H1 (cell line): ENCODE data around the gene PHLPP1. TPM values are rescaled to one million over a fixed set of nuclear protein-coding genes. Genes with fewer than 3 reads are reported as not detected.

Source experiments
- CTCF ChIA-PET: fragments of 300-600 bp; sonication (Branson Sonifier 250); formaldehyde crosslinking; loops from one replicate; lab custom pipeline; 2021; ENCODE audit not compliant: partially characterized antibody; lab: Charles Lee
- POLR2A ChIA-PET: fragments of 300-600 bp; sonication (Branson Sonifier 250); formaldehyde crosslinking; loops from one replicate; lab custom pipeline; 2021; ENCODE audit warnings: inconsistent platforms; ENCODE audit not compliant: partially characterized antibody; lab: Charles Lee
- DNase-seq, 2 experiments: peaks; one replicate each; pipeline versions ENCODE4 v3.0.0 to v3.0.0-alpha.2; 2010 to 2022; ENCODE audit warnings: low spot score in 2 of 2, low read depth in 1 of 2, mixed read lengths in 1 of 2
- FAIRE-seq: peaks from 2 replicates; lab custom pipeline; 2011; peaks lifted over from hg19 to GRCh38; lab: Jason Lieb, UNC
- H2AFZ ChIP-seq: 2 replicates; pipeline ENCODE4 v1.8.1; 2012; ENCODE audit warnings: low read length, inconsistent platforms
- H2AK5ac ChIP-seq: 2 replicates; pipeline ENCODE4 v1.6.1; 2013; ENCODE audit warnings: low read depth, low read length
- H2BK120ac ChIP-seq: replicated peaks from 2 replicates; pipeline ENCODE3; 2013; ENCODE audit warnings: low read depth, low read length, inconsistent platforms
- H2BK12ac ChIP-seq: 2 replicates; pipeline ENCODE4 v1.6.1; 2013; ENCODE audit warnings: low read depth, low read length
- H2BK15ac ChIP-seq: 2 replicates; pipeline ENCODE4 v1.6.1; 2013; ENCODE audit warnings: low read length
- H2BK20ac ChIP-seq: 2 replicates; pipeline ENCODE4 v1.6.1; 2013; ENCODE audit warnings: low read length
- H2BK5ac ChIP-seq: 2 replicates; pipeline ENCODE4 v1.6.1; 2013; ENCODE audit warnings: low read depth, low read length
- H3K14ac ChIP-seq: 2 replicates; pipeline ENCODE4 v1.6.1; 2013; ENCODE audit warnings: inconsistent platforms; ENCODE audit not compliant: insufficient read length
- H3K18ac ChIP-seq: 2 replicates; pipeline ENCODE4 v1.6.1; 2013; ENCODE audit warnings: low read length; ENCODE audit errors: extremely low read depth
- H3K23ac ChIP-seq: 2 replicates; pipeline ENCODE4 v1.6.1; 2013; ENCODE audit warnings: inconsistent platforms; ENCODE audit not compliant: insufficient read length
- H3K23me2 ChIP-seq: 2 replicates; pipeline ENCODE4 v1.6.1; 2013; ENCODE audit warnings: low read depth, low read length
- H3K27ac ChIP-seq: 2 replicates; pipeline ENCODE4 v1.6.1; 2011; ENCODE audit warnings: low read depth, low read length, inconsistent platforms
- H3K27me3 ChIP-seq, 4 experiments: replicated peaks in 1 of 4; 1 replicate in 1 of 4; 2 replicates in 3 of 4; pipeline versions ENCODE4 v1.6.1 to v1.8.1; 2011 to 2013; ENCODE audit warnings: low read length in 3 of 4, mild to moderate bottlenecking in 3 of 4, inconsistent platforms in 2 of 4, mixed read lengths in 2 of 4, moderate library complexity in 1 of 4; ENCODE audit not compliant: control insufficient read depth in 3 of 4, insufficient read depth in 3 of 4; ENCODE audit errors: extremely low read depth in 1 of 4
- H3K36me3 ChIP-seq, 4 experiments: 2 replicates each; pipeline versions ENCODE4 v1.6.1 to v1.8.1; 2011 to 2013; ENCODE audit warnings: mild to moderate bottlenecking in 4 of 4, low read length in 3 of 4, moderate library complexity in 2 of 4, control low read depth in 1 of 4, inconsistent platforms in 1 of 4; ENCODE audit not compliant: insufficient read depth in 4 of 4, control insufficient read depth in 2 of 4
- H3K4ac ChIP-seq: replicated peaks from 2 replicates; pipeline ENCODE3; 2013; ENCODE audit warnings: low read length, low read depth, mixed read lengths, inconsistent platforms; ENCODE audit not compliant: insufficient read length
- H3K4me1 ChIP-seq, 4 experiments: replicated peaks in 1 of 4; 1 replicate in 1 of 4; 2 replicates in 3 of 4; pipeline versions ENCODE4 v1.6.1 to v1.8.1; 2011 to 2013; ENCODE audit warnings: low read length in 3 of 4, inconsistent platforms in 2 of 4, mixed read lengths in 1 of 4; ENCODE audit not compliant: insufficient read depth in 4 of 4, control insufficient read depth in 3 of 4
- H3K4me2 ChIP-seq, 2 experiments: 2 replicates each; pipeline versions ENCODE4 v1.6.1 to v1.8.1; 2011 to 2013; ENCODE audit warnings: low read depth in 2 of 2, low read length in 2 of 2, control low read depth in 1 of 2, inconsistent platforms in 1 of 2, mild to moderate bottlenecking in 1 of 2; ENCODE audit not compliant: insufficient read depth in 1 of 2
- H3K4me3 ChIP-seq, 4 experiments: fragments of 200-600, 300-600 bp in 1 of 4; sonication (generic), shearing (Covaris generic), sonication (Bioruptor Twin) in 1 of 4; 2 replicates each; pipeline versions ENCODE4 v1.5.1 to v1.8.1; 2011 to 2016; ENCODE audit warnings: low read length in 4 of 4, low read depth in 3 of 4, control low read depth in 2 of 4, inconsistent platforms in 2 of 4, mild to moderate bottlenecking in 2 of 4, mixed read lengths in 1 of 4, moderate library complexity in 1 of 4; ENCODE audit not compliant: insufficient read depth in 2 of 4; ENCODE audit errors: extremely low read depth in 1 of 4
- H3K56ac ChIP-seq: replicated peaks from 2 replicates; pipeline ENCODE3; 2013; ENCODE audit warnings: low read depth, mild to moderate bottlenecking, mixed read lengths, low read length, inconsistent platforms; ENCODE audit not compliant: insufficient read length
- H3K79me1 ChIP-seq: 2 replicates; pipeline ENCODE4 v1.6.1; 2013; ENCODE audit warnings: low read depth, low read length, control low read depth
- H3K79me2 ChIP-seq, 2 experiments: 2 replicates each; pipeline versions ENCODE4 v1.6.1 to v1.8.1; 2012 to 2013; ENCODE audit warnings: low read length in 2 of 2, mild to moderate bottlenecking in 2 of 2, inconsistent platforms in 1 of 2; ENCODE audit not compliant: insufficient read depth in 2 of 2, control insufficient read depth in 1 of 2
- H3K9ac ChIP-seq, 4 experiments: replicated peaks in 1 of 4; 1 replicate in 1 of 4; 2 replicates in 3 of 4; pipeline versions ENCODE4 v1.6.1 to v1.8.1; 2011 to 2013; ENCODE audit warnings: low read depth in 3 of 4, low read length in 3 of 4, control low read depth in 2 of 4, mild to moderate bottlenecking in 2 of 4, moderate library complexity in 2 of 4, inconsistent platforms in 1 of 4; ENCODE audit errors: extremely low read depth in 1 of 4
- H3K9me3 ChIP-seq, 2 experiments: 2 replicates each; pipeline versions ENCODE4 v1.6.1 to v1.8.1; 2012 to 2013; ENCODE audit warnings: mild to moderate bottlenecking in 2 of 2, moderate library complexity in 2 of 2, control low read depth in 1 of 2, inconsistent platforms in 1 of 2, low read depth in 1 of 2, low read length in 1 of 2, mixed read lengths in 1 of 2; ENCODE audit not compliant: insufficient read depth in 2 of 2
- H4K20me1 ChIP-seq, 2 experiments: replicated peaks in 1 of 2; 2 replicates each; pipeline versions ENCODE3 to v1.8.1; 2011 to 2013; ENCODE audit warnings: inconsistent platforms in 2 of 2, low read length in 2 of 2, mild to moderate bottlenecking in 1 of 2; ENCODE audit not compliant: insufficient read depth in 2 of 2, control insufficient read depth in 1 of 2
- H4K5ac ChIP-seq: 2 replicates; pipeline ENCODE4 v1.6.1; 2013; ENCODE audit warnings: low read length, low read depth, mixed read lengths, inconsistent platforms; ENCODE audit not compliant: insufficient read length
- H4K8ac ChIP-seq: 2 replicates; pipeline ENCODE4 v1.8.0; 2013; ENCODE audit warnings: mild to moderate bottlenecking, moderate library complexity, low read length, inconsistent platforms; ENCODE audit not compliant: insufficient read depth; ENCODE audit errors: extremely low read depth
- H4K91ac ChIP-seq: replicated peaks from 2 replicates; pipeline ENCODE3; 2013; ENCODE audit warnings: low read length, mixed read lengths, inconsistent platforms; ENCODE audit not compliant: insufficient read length
- ATF3 ChIP-seq: IDR thresholded peaks from 2 replicates; pipeline ENCODE4 v1.6.1; 2011; ENCODE audit warnings: low read depth, mild to moderate bottlenecking, low read length; ENCODE audit not compliant: insufficient read depth
- CEBPB ChIP-seq: IDR thresholded peaks from 2 replicates; pipeline ENCODE4 v1.6.1; 2012; ENCODE audit warnings: low read depth, low read length
- SAP30 ChIP-seq: fragments of 300-600 bp; sonication (generic); IDR thresholded peaks from 2 replicates; pipeline ENCODE4 v1.7.1; 2012; ENCODE audit warnings: low read length, moderate library complexity, mild to moderate bottlenecking, inconsistent platforms; ENCODE audit not compliant: insufficient read depth, insufficient replicate concordance
- SIN3A ChIP-seq, 2 experiments: IDR thresholded peaks in 1 of 2; conservative IDR thresholded peaks in 1 of 2; 2 replicates each; pipeline ENCODE4 v1.6.1; 2011 to 2012; ENCODE audit warnings: low read length in 2 of 2, improper control_type of control experiment in 1 of 2, low read depth in 1 of 2, mild to moderate bottlenecking in 1 of 2
- SIX5 ChIP-seq: IDR thresholded peaks from 2 replicates; pipeline ENCODE4 v1.6.1; 2011; ENCODE audit warnings: mild to moderate bottlenecking, low read depth, low read length
- TAF7 ChIP-seq: optimal IDR thresholded peaks from 2 replicates; pipeline ENCODE3; 2011; ENCODE audit warnings: low read depth, mild to moderate bottlenecking, inconsistent platforms, low read length, moderate library complexity, borderline replicate concordance
- TBP ChIP-seq: IDR thresholded peaks from 2 replicates; pipeline ENCODE4 v1.6.1; 2011; ENCODE audit warnings: low read depth, low read length, improper control_type of control experiment
- TCF12 ChIP-seq: IDR thresholded peaks from 2 replicates; pipeline ENCODE4 v1.6.1; 2011; ENCODE audit warnings: low read depth, mild to moderate bottlenecking, low read length
- TEAD4 ChIP-seq: IDR thresholded peaks from 2 replicates; pipeline ENCODE4 v1.6.1; 2012; ENCODE audit warnings: low read depth, low read length, inconsistent platforms, mixed read lengths
- USF2 ChIP-seq: IDR thresholded peaks from 2 replicates; pipeline ENCODE4 v1.6.1; 2011; ENCODE audit warnings: low read length, improper control_type of control experiment
- WGBS, 2 experiments: shearing (Covaris generic) in 1 of 2; methylation state at CpG; one replicate each; pipeline versions ENCODE4 v1.1.6 to v1.1.7; 2013 to 2015; ENCODE audit warnings: low lambda C conversion rate in 2 of 2, mixed read lengths in 2 of 2, inconsistent platforms in 1 of 2, low coverage in 1 of 2, missing lambda C conversion rate in 1 of 2; ENCODE audit not compliant: insufficient replicate concordance in 2 of 2, insufficient coverage in 1 of 2, insufficient read length in 1 of 2; ENCODE audit errors: extremely low coverage in 1 of 2, missing lambda C conversion rate in 1 of 2; 5-methylcytosine and 5-hydroxymethylcytosine counted together
- polyA plus RNA-seq, 7 experiments: library from polyadenylated mRNA; depleted of rRNA in 3 of 7; stranded (reverse) in 5 of 7; unstranded in 2 of 7; fragments of >200 nt in 5 of 7; fragments of 200-250 nt in 2 of 7; gene quantifications; 1 replicate in 5 of 7; 2 replicates in 1 of 7; 4 replicates in 1 of 7; pipeline versions ENCODE4 v1.2.1 to v1.2.3, GENCODE V29; 2011 to 2013; ENCODE audit warnings: missing spikeins in 2 of 7, mixed read lengths in 2 of 7
- total RNA-seq: library from RNA; stranded (reverse); fragmentation: NEBNext Ultra II Directional; extraction: Animal tissue kit (Norgen Biotek cat#: 25700); gene quantifications from 2 replicates; pipeline ENCODE4 v1.2.1, GENCODE V29; 2021

PHLPP1 gene
- total and polyA plus RNA-seq, 2 of the 8 experiments (the other 6 are each of a cell fraction or from before 2014, with no cell fraction given): 28.0 to 66.3 TPM

- no peak overlapping the region for H3K23ac ChIP-seq
- H3K9me3 ChIP-seq: no peaks in the 10 kb centered on the region
- H2BK15ac ChIP-seq: no peak overlapping the region
- peaks cover 27 to 99% of the 10 kb centered on the region in 2 experiments; a peak in 3 of 4 replicates for H3K79me2 ChIP-seq
- no peak overlapping the region for H3K56ac ChIP-seq
- ChIA-PET POLR2A (interaction anchor here (1.4 kb wide), 1 partner anchor 18 kb away, joined by 4 read pairs; no protein-coding TSS in a partner anchor), CTCF (interaction anchor here (0.8 to 0.9 kb wide), 2 partner anchors 13 to 17 kb away, joined by 3 read pairs; no protein-coding TSS in a partner anchor)
- peaks cover 6 to 24% (median 15%) of the 10 kb centered on the region in 4 experiments; a peak in 6 of 7 replicates for H3K4me1 ChIP-seq
- H3K36me3 ChIP-seq: no peaks in the 10 kb centered on the region; a peak in 1 of 8 replicates
- H2AK5ac ChIP-seq: no peak overlapping the region
- H3K14ac ChIP-seq: no peak overlapping the region
- no peak overlapping the region for H3K27ac ChIP-seq
- no peak overlapping the region for H3K18ac ChIP-seq
- no peak overlapping the region for H3K4me2 ChIP-seq
- H4K8ac ChIP-seq: no peak overlapping the region
- H2BK5ac ChIP-seq: no peak overlapping the region
- no peak overlapping the region for H3K4ac ChIP-seq
- H2BK20ac ChIP-seq: no peak overlapping the region
- H2BK120ac ChIP-seq: no peak overlapping the region
- H3K9ac ChIP-seq: no peak overlapping the region
- H4K20me1 ChIP-seq: peaks cover 8 to 9% of the 10 kb centered on the region in 2 experiments
- no peaks in the 10 kb centered on the region for H3K23me2 ChIP-seq
- H2AFZ ChIP-seq: no peak overlapping the region
- H4K5ac ChIP-seq: no peak overlapping the region
- H3K27me3 ChIP-seq: no peaks in the 10 kb centered on the region
- H4K91ac ChIP-seq: no peak overlapping the region
- TF ChIP-seq TAF7 (no peak), SIX5 (no peak), SAP30 (no peak), TCF12 (no peak), CEBPB (no peak), ATF3 (no peak), TEAD4 (no peak), USF2 (no peak), TBP (no peak), SIN3A (conservative IDR thresholded peaks at IDR 0.05 in 1 of 2, IDR thresholded peaks at IDR 0.05 in 1 of 2; ENCODE audit: low read depth in 1 of 2, low read length in 2 of 2) (no peak)
- no peak overlapping the region for H3K4me3 ChIP-seq
- no peak overlapping the region for H2BK12ac ChIP-seq
- 54% methylated on average over 1 of the region's 1 CpG; no CpG with 5 or more reads in 1 of the 2 experiments for WGBS, 2 experiments
- no peak for DNase-seq
- FAIRE-seq: no peak
- H3K79me1 ChIP-seq: peaks cover 8% of the 10 kb centered on the region
Measured at GRCh38 chr18:62777814-62778213, 62.5 kb downstream of the PHLPP1 start.
